NCI-H748 (cell line): ENCODE data around the gene TBC1D16.

Experiments used
- DNase-seq: peaks from one replicate; lab custom pipeline; 2025; ENCODE audit not compliant: unreplicated experiment; lab: John Stamatoyannopoulos, UW

The TBC1D16 gene

DNA sequence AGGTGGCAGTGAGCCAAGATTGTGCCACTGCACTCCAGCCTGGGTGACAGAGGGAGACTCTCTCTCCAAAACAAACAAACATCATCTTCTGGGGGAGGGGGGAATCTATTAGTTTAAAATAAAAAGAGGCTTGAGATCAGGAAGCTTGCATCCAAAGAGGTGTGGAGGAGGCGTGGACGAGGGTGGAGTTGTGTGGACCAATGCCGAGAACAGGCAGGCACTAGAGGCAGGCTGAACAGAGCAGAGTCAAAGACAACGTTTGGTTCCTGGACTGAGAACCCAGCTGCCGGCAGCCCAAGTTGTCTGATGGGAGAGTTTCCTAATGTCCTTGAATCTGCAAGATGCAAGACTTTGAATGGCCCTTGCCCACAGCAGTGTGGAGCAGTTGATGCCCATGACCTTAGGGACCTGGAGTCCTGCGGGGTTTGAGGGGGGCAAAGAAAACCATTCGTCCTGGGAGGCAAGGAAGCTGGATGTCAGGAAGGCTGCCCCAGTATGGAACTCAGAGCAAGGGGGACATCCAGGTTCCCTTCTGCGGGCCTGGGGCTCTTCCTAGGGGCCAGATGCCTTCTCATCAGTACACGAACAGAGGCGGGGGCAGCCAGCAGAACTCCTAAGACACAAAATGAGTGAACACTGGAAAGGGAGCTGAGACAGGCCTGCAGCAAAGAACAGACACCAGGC lies 9.2 kb downstream of the TBC1D16 start:
- no peak for DNase-seq

DNA sequence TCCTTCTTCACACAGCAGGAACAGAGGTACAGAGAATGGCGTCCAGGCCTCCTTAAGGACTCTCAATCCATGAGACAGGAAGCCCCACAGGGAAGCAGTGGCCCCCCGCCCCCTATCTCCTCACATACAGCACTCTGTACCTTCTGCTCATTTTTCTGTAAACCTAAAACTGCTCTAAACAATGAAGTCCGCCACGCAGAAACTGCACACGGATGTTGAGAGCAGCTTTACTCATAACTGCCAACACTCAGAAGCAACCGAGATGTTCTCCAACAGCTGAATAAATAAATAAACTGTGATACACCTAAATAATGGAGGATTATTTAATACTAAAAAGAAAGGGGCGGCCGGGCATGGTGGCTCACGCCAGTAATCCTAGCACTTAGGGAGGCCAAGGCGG lies 9.9 kb downstream of the TBC1D16 start:
- no peak for DNase-seq

DNA sequence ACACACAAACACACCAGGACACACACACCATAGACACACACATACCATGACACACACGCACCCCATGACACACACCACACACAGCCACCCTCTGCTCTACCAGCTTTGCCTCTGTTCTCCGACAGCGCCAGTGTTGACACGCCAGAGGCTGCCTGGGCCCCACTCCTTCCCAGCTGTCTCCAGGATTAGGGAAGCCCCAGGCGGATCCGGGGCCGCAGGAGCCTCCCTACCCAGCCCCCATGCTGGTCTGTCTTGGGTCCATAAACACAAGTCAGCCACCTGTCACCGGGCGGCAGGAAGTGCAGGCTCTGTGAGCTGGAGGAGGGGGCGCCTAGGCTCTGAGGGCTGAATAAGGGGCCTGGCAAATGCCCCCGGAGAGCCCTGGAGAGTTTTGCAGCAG lies 10.5 kb downstream of the TBC1D16 start:
- DNase-seq = no peak

DNA sequence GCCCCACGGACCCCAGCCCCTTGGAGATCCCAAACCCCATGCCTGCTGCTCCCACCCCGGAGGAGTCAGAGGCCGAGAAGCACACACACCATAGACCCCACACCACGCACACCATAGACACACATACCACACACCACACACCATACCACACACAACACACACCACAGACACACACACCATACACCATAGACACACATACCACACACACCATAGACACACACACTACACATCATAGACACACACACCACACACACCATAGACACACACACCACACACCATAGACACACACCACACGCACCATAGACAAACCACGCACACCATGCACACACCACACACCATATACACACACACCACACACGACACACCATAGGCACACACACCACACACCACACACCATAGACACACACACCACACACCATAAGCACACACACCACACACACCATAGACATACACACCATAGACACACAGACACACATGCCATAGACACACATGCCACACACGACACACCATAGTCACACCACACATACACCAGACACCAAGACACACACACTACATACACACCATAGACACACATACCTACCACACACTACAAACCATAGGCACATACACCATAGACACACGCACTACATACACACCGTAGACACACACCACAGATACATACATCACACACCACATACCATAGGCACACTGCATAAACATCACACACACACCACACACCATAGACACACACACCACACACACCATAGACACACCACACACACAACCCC lies 11.3 kb downstream of the TBC1D16 start:
- DNase-seq = no peak

DNA sequence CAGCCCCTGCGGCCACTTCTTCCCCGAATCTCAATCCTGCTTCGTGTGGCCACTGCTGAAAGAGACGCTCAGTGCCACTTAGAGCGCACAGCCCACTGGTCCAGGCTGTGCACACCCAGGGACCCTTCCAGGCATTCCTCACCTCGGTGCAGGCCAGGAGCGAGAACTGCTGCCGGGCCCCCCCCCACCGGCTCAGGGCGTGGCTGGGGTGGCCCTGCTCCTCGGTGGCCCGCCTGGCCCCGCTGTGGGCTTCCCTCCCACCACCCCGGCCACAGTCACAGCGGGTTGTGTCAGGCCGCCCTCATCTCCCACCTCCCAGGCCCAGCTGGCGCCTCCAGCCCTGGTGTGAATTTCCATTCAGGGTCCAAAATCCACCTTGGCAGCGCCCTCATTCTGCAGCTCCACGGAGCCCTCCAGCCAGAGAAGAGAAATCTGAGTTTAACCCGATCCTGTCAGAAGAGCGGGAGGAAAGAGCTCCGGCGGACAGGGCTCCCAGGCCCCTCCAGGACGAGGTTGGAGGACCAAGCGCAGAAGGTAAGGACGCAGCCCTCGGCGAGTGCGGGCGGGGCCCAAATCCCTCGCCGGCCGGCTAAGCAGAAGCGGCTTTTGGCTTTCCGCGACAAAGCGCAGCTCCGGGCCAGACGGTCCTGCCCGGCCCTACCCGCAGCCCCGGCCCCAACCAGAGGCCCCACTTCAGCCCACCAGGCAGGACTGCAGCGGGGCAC lies 12.0 kb downstream of the TBC1D16 start:
- DNase-seq = no peak

- no peak for DNase-seq
Measured at GRCh38 chr17:80021600-80021999, 14.1 kb downstream of the TBC1D16 start.

- no peak for DNase-seq
Measured at GRCh38 chr17:80018917-80019651, 16.6 kb downstream of the TBC1D16 start.

DNA sequence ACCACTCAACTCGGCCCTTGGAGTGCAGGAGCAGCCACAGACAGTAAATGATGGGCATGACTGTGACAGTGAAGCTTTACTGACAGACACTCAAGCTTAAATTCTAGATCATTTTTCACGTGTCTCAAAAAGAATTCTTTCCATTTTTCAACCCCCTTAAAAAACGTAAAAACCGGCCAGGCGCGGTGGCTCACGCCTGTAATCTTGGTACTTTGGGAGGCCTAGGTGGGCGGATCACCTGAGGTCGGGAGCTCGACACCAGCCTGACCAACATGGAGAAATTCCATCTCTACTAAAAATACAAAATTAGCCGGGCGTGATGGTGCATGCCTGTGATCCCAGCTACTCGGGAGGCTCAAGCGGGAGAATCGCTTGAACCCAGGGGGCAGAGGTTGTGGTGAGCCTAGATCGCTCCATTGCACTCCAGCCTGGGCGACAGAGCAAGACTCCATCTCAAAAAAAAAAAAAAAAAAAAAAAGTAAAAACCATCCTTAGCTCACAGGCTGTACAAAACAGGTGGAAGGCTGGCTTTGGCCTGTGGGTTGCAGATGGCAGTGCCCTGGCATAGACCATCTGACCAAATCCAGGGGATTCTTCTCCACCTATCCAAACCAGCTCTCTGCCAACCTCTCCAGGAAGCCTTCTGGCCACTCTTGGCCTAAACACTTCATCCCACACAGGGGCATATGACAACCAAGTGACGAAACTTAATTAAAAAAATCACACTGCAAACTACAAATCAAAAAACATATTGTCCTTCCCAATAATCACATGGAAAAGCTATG lies 18.3 kb downstream of the TBC1D16 start:
- no peak for DNase-seq

DNA sequence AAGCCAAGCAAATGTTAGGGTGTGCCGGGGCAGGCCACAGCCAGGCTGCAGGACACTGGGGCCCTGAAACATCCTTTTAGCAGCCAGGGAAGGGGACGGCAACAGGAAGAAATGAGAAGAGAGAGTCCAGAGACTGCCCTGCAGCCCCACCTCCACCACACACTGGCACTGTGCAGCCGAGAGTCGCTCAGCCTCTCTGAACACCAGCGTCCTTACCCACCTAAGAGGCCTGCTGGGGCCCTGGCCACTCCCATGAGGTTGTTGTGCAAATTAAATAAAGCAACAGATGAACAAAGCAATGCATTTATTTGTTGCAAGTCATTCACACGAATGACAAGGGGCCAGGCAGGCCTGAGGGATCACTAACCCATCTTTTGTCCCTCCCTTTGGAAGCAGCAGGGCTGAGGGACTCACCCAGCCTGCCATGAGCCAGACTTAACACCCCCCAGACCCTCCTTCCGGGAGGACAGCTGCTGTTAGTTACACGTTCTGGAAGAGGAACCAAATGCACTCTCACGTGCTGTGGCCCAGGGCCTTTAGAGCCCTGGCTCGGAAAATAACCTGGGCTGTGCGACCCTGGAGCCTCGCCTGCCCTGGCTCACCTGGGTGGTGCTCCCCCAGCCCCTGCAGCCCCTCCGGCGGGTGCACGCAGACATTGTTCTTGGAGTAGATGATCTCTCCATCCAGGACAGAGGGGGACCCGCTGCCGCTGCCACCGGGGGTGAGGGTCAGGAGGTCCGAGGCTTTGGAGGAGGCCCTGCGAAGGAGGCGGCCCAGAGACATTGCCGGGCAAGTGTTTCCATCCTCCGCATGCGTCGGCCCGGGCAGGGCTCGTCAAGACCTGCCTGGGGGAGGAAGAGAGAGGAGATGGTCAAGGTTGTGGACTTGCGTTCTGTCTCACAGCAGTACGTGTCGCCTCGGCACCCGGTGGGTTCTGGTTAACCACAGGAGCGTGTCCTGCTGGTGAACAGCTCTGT lies 22.6 kb downstream of the TBC1D16 start:
- DNase-seq = no peak

DNA sequence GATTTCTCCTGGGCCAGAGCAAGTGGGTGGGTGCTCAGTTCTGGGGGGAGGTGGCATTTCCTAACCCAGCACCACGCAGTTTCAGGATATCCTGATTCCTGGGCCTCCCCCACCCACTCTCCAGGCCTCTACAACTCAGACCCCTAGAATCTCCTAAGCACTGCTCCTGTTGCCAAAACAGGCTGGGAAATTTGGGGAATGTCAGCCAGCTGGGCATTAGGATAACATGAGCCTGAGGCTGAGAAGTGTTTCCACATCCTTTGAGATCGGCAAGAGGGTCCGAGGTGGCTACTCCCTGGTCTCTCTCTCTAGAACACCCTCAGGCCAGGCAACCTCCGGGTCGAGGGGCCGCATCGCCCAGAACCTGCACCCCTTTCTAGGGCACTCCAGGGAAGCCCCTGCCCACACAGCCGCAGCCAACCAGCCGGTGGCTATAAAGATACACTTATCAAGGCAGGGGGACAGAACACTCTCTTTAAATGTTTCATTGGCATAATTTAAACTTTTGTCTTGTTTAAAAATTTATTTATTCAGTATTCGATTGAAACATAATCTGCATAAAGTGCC lies 23.6 kb downstream of the TBC1D16 start:
- no peak for DNase-seq

DNA sequence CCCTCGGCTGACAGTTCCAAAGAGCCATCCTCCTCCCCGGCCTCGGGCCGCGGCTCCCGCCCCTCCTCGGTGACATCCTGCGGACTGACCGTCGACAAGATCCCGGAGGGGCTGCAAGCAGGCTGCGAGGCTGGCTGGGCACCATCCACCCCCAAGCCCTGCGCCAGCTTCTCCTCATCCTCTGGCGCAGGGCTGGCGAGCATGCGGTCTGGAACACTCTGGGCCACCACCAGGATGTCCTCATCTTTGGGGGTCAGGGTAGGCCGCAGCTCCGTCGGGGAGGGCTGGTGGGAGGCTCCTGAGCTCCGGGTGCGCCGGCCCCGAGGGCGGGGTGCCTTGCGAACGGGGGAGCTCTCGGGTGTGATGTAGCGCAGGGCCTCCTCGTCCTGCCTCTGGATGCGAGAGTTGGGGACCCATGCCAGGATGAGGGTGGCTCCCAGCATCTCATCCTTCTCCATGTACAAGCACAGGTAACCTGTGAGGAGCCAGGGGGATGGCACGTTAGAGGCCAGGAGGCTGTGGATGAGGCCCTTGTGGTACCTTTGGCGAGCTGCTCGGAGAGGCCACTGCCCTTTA lies 25.3 kb downstream of the TBC1D16 start:
- DNase-seq = no peak

DNA sequence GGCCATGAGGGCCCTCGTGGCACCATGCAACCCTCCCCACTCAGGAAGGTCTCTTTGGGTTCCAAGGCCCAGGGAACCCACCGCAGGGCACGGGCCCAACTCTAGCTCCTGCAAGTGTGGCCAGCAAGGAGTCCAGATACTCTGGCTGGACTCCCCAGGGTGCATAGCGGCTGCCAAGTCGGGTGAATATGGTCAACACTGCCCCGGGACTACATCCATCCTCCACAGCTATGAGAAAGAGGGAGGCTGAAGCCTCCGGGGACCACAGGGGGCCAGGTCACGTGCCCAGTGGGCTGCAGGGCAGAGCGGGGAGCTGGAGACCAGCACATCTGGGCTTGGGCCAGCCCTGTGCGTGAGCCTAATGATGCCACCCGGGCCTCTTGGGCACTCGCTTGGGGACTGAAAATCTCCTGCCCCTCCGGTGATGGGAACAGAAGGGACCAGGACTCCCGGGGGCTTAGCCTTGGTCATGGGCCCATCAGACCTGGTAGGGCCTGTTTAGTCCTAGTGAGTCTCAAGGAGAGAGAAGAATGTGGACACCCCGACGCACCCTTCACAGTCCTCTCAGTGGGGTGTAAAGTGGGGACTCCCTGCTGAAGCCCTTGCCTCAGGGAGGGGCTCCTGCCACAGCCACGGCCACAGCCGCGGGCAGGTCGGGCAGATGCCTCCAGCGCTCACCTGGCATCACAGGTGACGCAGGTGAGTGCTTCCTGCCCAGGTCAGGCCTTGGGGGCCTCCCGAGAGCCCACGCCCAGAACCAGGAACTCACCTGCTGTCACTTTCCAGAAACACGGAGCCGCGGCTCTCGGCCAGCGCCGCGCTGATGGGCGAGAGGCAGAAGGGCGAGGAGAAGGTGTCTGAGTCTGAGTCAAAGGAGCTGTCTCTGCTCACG lies 26.0 kb downstream of the TBC1D16 start:
- DNase-seq = no peak

- no peak for DNase-seq
Measured at GRCh38 chr17:80008848-80009247, 26.8 kb downstream of the TBC1D16 start.

GRCh38 chr17:80008383-80008840 lies 27.3 kb downstream of the TBC1D16 start:
- DNase-seq = peak; percentile 55

DNA sequence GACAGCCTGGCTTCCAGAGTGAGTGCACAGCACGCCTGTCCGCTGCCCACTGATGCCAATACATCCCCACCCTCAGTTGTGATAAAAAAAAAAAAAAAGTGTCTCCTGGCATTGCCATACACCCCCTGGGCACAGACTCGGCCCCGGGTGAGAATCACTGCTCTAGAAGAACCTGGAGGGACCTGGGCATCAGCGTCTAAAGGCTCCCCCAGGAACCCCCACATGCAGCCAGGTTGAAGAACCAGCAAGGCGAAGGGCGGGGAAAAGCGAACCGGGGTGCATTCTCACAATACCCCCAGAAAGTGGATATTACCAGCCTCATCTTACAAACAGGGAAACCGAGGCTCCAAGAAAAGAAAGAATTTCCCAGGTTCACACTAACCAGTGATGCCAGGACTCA lies 27.7 kb downstream of the TBC1D16 start:
- DNase-seq = no peak

- no peak for DNase-seq
Measured at GRCh38 chr17:80006811-80007752, 28.6 kb downstream of the TBC1D16 start.

GRCh38 chr17:80006339-80006720 lies 29.3 kb downstream of the TBC1D16 start:
- no peak for DNase-seq
